ENCODE results near the gene PRR5L. TPM values are rescaled to one million over a fixed set of nuclear protein-coding genes. Genes with fewer than 3 reads are reported as not detected.

The PRR5L gene
- total RNA-seq, 1 experiment from 2014 or later = not detected

DNA sequence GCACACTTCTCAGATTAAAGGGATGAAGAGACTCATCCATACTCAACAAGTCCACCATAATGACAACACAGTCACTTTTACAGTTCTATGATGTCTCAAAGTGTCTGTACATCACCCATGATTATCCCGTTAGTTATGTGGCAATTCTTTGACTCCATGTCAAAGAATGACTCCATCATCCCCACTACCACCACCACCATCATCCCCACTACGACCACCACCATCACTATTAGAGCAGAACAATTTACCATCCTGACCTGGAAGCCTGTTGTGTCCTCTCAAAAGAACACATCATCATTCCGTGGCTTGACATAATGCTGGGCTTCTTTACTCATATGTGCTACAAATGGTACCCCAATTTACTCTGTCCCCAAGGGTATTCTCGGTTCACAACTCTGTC is 13.7 kb downstream of the PRR5L start:
- no peaks in the 10 kb centered on the region for H3K4me1 ChIP-seq
- no peaks in the 10 kb centered on the region for H3K9me3 ChIP-seq
- Mint-ChIP-seq H3K27ac (ENCODE audit: unreplicated experiment) (no peak overlapping the region), H3K9me3 (ENCODE audit: unreplicated experiment) (no peaks in the 10 kb centered on the region), H3K4me3 (ENCODE audit: unreplicated experiment) (no peak overlapping the region), H3K27me3 (ENCODE audit: insufficient read depth, unreplicated experiment) (no peaks in the 10 kb centered on the region), H3K36me3 (ENCODE audit: insufficient read depth, unreplicated experiment) (no peaks in the 10 kb centered on the region), H3K4me1 (ENCODE audit: low read depth, unreplicated experiment) (no peaks in the 10 kb centered on the region)
- H3K4me3 ChIP-seq (ENCODE audit: low read depth, low read length) = no peak overlapping the region
- CTCF ChIA-PET = no interaction called here
- POLR2A ChIA-PET = no interaction called here
- no peaks in the 10 kb centered on the region for H3K36me3 ChIP-seq (ENCODE audit: control insufficient read depth, insufficient read depth, low read length)
- TF ChIP-seq, protein P1, sequence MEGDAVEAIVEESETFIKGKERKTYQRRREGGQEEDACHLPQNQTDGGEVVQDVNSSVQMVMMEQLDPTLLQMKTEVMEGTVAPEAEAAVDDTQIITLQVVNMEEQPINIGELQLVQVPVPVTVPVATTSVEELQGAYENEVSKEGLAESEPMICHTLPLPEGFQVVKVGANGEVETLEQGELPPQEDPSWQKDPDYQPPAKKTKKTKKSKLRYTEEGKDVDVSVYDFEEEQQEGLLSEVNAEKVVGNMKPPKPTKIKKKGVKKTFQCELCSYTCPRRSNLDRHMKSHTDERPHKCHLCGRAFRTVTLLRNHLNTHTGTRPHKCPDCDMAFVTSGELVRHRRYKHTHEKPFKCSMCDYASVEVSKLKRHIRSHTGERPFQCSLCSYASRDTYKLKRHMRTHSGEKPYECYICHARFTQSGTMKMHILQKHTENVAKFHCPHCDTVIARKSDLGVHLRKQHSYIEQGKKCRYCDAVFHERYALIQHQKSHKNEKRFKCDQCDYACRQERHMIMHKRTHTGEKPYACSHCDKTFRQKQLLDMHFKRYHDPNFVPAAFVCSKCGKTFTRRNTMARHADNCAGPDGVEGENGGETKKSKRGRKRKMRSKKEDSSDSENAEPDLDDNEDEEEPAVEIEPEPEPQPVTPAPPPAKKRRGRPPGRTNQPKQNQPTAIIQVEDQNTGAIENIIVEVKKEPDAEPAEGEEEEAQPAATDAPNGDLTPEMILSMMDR (IDR thresholded peaks at IDR 0.05; ENCODE audit: insufficient read depth in 1 of 2, low read depth in 1 of 2, low read length in 1 of 2, severe bottlenecking in 1 of 2, unreplicated experiment in 1 of 2) = no peak
- H3K27me3 ChIP-seq (replicated peaks; ENCODE audit: control insufficient read depth, insufficient read depth, low read length) = no peaks in the 10 kb centered on the region
- BruUV-seq (replicated peaks) = no TSS peak
- DNase-seq = no peak
- intact Hi-C loops (cut with micrococcal nuclease; ENCODE audit: unreplicated experiment) = loop anchor here (5.0 kb wide), 1 partner anchor 183 kb away; no protein-coding TSS in a partner anchor

DNA sequence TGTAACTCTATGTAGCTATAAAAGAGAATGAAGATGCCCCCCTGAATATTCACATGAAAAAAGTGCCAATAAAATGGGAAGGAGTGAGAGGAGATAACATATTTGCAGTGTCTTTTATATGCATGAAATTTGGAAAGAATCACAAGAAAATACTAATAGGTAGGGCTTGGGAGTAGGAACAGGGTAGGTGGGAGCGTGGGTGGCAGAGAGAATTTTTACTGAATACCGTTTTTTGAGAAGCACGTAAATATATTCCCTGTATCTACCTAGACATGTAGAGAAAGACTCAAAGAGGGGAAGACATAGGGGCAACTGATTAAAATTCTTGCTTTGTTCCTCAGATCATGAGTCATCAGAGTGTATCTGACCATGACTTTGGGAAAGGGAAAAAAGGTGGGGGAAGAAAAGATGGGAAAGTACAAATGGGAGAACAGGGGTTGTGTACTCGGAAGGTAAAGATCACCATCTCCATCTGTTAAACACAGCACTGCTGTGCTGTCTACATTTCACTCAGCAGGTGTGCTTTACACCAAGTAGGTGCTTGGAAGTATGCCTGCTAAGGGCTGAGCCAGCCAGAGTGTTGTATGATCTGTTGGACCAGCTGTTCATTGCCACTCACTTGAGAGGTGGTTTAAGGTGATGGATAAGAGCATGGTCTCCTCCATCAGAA is 16.0 kb downstream of the PRR5L start:
- Histone ChIP-seq H3K4me3 (ENCODE audit: low read depth, low read length) (no peak overlapping the region), H3K36me3 (ENCODE audit: control insufficient read depth, insufficient read depth, low read length) (no peaks in the 10 kb centered on the region), H3K4me1 (no peaks in the 10 kb centered on the region), H3K9me3 (no peaks in the 10 kb centered on the region), H3K27me3 (replicated peaks; ENCODE audit: control insufficient read depth, insufficient read depth, low read length) (no peaks in the 10 kb centered on the region)
- H3K4me1 Mint-ChIP-seq (ENCODE audit: low read depth, unreplicated experiment) = no peaks in the 10 kb centered on the region
- ChIA-PET POLR2A (no interaction called here), CTCF (interaction anchor here (0.6 kb wide), 1 partner anchor 25 kb away, joined by 3 read pairs; no protein-coding TSS in a partner anchor)
- no peaks in the 10 kb centered on the region for H3K36me3 Mint-ChIP-seq (ENCODE audit: insufficient read depth, unreplicated experiment)
- no TSS peak for BruUV-seq (replicated peaks)
- peaks cover 3% of the 10 kb centered on the region for H3K27me3 Mint-ChIP-seq (ENCODE audit: insufficient read depth, unreplicated experiment)
- no peak overlapping the region for H3K4me3 Mint-ChIP-seq (ENCODE audit: unreplicated experiment)
- TF ChIP-seq, protein P1 (IDR thresholded peaks at IDR 0.05; ENCODE audit: insufficient read depth in 1 of 2, low read depth in 1 of 2, low read length in 1 of 2, severe bottlenecking in 1 of 2, unreplicated experiment in 1 of 2) = no peak
- H3K27ac Mint-ChIP-seq (ENCODE audit: unreplicated experiment) = no peak overlapping the region
- intact Hi-C loops (cut with micrococcal nuclease; ENCODE audit: unreplicated experiment) = no loop called here
- no peak for DNase-seq
- no peaks in the 10 kb centered on the region for H3K9me3 Mint-ChIP-seq (ENCODE audit: unreplicated experiment)

GRCh38 chr11:36312611-36313472 is 16.8 kb downstream of the PRR5L start:
- Histone ChIP-seq H3K4me3 (ENCODE audit: low read depth, low read length) (no peak overlapping the region), H3K36me3 (ENCODE audit: control insufficient read depth, insufficient read depth, low read length) (no peaks in the 10 kb centered on the region), H3K27me3 (replicated peaks; ENCODE audit: control insufficient read depth, insufficient read depth, low read length) (no peaks in the 10 kb centered on the region), H3K4me1 (no peaks in the 10 kb centered on the region), H3K9me3 (no peaks in the 10 kb centered on the region)
- ChIA-PET CTCF (no interaction called here), POLR2A (no interaction called here)
- no TSS peak for BruUV-seq (replicated peaks)
- TF ChIP-seq, protein P1 (IDR thresholded peaks at IDR 0.05; ENCODE audit: insufficient read depth in 1 of 2, low read depth in 1 of 2, low read length in 1 of 2, severe bottlenecking in 1 of 2, unreplicated experiment in 1 of 2) = no peak
- H3K27me3 Mint-ChIP-seq (ENCODE audit: insufficient read depth, unreplicated experiment) = peaks cover 3% of the 10 kb centered on the region
- H3K9me3 Mint-ChIP-seq (ENCODE audit: unreplicated experiment) = no peaks in the 10 kb centered on the region
- H3K4me3 Mint-ChIP-seq (ENCODE audit: unreplicated experiment) = no peak overlapping the region
- no peaks in the 10 kb centered on the region for H3K4me1 Mint-ChIP-seq (ENCODE audit: low read depth, unreplicated experiment)
- no peaks in the 10 kb centered on the region for H3K36me3 Mint-ChIP-seq (ENCODE audit: insufficient read depth, unreplicated experiment)
- no peak for DNase-seq
- no peak overlapping the region for H3K27ac Mint-ChIP-seq (ENCODE audit: unreplicated experiment)
- intact Hi-C loops (cut with micrococcal nuclease; ENCODE audit: unreplicated experiment) = no loop called here
